IPS-20b (cell line): ENCODE results near the gene MYO7A.

ENCODE experiments used
- H3K27ac ChIP-seq: one replicate; pipeline ENCODE4 v1.5.1; 2013; ENCODE audit warnings: low read length
- H3K27me3 ChIP-seq: 2 replicates; pipeline ENCODE4 v1.6.1; 2013; ENCODE audit warnings: mild to moderate bottlenecking, low read length, inconsistent platforms; ENCODE audit not compliant: insufficient read depth
- H3K36me3 ChIP-seq: 2 replicates; pipeline ENCODE4 v1.6.1; 2013; ENCODE audit warnings: low read depth, mild to moderate bottlenecking, inconsistent platforms, low read length, moderate library complexity; ENCODE audit not compliant: insufficient read depth
- H3K4me1 ChIP-seq: 2 replicates; pipeline ENCODE4 v1.6.1; 2013; ENCODE audit warnings: mild to moderate bottlenecking, control low read depth, inconsistent platforms, low read length, moderate library complexity; ENCODE audit not compliant: insufficient read depth
- H3K4me3 ChIP-seq: 2 replicates; pipeline ENCODE4 v1.5.1; 2013; ENCODE audit warnings: mild to moderate bottlenecking, low read length, inconsistent platforms
- H3K9ac ChIP-seq: 2 replicates; pipeline ENCODE4 v1.6.1; 2013; ENCODE audit warnings: low read depth, mild to moderate bottlenecking, inconsistent platforms, low read length, moderate library complexity
- H3K9me3 ChIP-seq: 2 replicates; pipeline ENCODE4 v1.6.1; 2013; ENCODE audit warnings: mild to moderate bottlenecking, low read depth, low read length, inconsistent platforms; ENCODE audit not compliant: insufficient read depth

Gene MYO7A

DNA sequence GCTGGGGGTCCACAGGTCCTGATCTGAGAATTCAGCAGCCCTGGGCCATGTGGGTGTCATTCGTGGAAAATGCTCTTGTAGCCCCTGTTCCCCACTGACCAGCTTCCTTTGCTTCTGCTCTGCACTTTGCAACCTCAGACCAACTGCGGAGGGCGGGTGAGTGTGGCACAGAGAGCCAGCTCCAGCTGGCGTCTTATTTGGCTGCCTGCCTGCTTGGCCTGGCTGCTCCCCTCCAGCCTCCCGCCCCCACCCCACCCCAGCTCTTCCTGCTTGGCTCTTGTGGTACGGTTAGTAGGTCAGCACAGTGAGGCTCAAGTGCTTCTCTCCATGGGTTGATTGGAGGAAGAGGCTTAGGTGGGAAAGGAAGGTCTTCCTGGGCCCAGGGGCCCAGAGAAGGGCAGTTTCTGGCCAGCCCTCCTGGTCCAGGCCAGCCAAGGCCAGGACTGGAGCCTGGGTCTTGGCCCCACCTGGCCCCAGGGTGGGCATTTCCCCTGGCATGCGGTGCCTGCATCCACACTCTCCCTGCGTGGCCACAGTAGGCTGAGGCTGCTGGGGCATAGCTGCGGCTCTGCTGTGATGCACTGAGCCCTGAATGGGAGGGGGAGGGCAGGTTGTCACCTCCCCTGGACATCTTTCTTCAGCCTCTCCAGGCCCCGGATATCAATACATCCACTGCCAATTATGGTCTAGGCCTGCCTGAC, 26.5 kb downstream of the MYO7A start:
- Histone ChIP-seq H3K27ac (no peak overlapping the region), H3K4me1 (no peaks in the 10 kb centered on the region), H3K27me3 (no peaks in the 10 kb centered on the region; the same call in 1 of the 2 replicates), H3K36me3 (no peaks in the 10 kb centered on the region), H3K9ac (no peak overlapping the region), H3K4me3 (no peak overlapping the region), H3K9me3 (no peaks in the 10 kb centered on the region)

DNA sequence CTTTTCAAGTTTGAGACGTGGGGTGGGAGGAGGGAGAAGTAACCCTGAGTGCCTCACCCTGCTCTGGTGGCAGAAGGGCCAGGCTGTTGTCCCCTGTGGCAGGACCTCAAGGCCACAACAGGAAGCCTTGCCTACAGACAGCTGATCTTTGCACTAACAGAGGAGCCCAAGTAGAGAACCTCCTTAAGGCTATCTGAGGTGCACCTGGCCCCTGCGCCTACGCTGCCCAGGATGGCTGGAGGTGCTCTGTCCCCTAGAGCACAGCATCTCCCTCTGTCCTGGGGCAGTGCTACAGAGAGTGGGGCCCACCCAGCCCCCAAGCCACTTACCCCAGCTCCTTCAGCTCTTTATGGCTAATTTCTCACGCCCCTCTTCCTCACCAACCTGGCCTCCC, 27.0 kb downstream of the MYO7A start:
- no peaks in the 10 kb centered on the region for H3K27me3 ChIP-seq
- H3K9me3 ChIP-seq, result no peaks in the 10 kb centered on the region
- H3K4me3 ChIP-seq, result no peak overlapping the region
- no peaks in the 10 kb centered on the region for H3K4me1 ChIP-seq
- no peak overlapping the region for H3K27ac ChIP-seq
- H3K36me3 ChIP-seq, result no peaks in the 10 kb centered on the region
- no peak overlapping the region for H3K9ac ChIP-seq

DNA sequence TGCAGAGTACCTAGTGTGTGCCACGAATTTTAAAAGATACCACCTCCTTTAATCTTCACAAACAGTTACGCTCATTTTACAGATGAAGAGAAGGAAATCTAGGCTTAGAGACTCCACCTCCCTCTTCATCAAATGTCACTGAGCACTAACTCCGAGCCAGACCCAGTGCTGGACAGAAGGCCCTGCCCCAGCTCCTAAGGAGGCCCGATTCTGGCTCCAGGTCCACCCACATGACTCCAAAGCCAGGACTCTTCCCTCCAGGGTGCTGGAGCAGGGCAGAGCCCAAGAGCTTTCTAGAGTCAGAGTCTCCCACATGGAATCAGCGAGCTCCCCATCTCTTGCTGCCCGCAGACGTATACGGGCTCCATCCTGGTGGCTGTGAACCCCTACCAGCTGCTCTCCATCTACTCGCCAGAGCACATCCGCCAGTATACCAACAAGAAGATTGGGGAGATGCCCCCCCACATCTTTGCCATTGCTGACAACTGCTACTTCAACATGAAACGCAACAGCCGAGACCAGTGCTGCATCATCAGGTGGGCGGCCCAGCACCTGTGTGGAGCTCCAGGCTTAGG, 27.6 kb downstream of the MYO7A start:
- Histone ChIP-seq H3K4me3 (no peak overlapping the region), H3K9me3 (no peaks in the 10 kb centered on the region), H3K36me3 (no peaks in the 10 kb centered on the region), H3K27ac (no peak overlapping the region), H3K27me3 (no peaks in the 10 kb centered on the region), H3K9ac (no peak overlapping the region), H3K4me1 (no peaks in the 10 kb centered on the region)

- H3K4me3 ChIP-seq, result no peak overlapping the region
- H3K27ac ChIP-seq, result no peak overlapping the region
- no peak overlapping the region for H3K9ac ChIP-seq
- H3K36me3 ChIP-seq, result no peaks in the 10 kb centered on the region
- no peaks in the 10 kb centered on the region for H3K4me1 ChIP-seq
- H3K9me3 ChIP-seq, result no peaks in the 10 kb centered on the region
- H3K27me3 ChIP-seq, result no peaks in the 10 kb centered on the region; the same call in 1 of the 2 replicates
These were observed 28.6 kb downstream of the MYO7A start for GRCh38 chr11:77156396-77157195.

DNA sequence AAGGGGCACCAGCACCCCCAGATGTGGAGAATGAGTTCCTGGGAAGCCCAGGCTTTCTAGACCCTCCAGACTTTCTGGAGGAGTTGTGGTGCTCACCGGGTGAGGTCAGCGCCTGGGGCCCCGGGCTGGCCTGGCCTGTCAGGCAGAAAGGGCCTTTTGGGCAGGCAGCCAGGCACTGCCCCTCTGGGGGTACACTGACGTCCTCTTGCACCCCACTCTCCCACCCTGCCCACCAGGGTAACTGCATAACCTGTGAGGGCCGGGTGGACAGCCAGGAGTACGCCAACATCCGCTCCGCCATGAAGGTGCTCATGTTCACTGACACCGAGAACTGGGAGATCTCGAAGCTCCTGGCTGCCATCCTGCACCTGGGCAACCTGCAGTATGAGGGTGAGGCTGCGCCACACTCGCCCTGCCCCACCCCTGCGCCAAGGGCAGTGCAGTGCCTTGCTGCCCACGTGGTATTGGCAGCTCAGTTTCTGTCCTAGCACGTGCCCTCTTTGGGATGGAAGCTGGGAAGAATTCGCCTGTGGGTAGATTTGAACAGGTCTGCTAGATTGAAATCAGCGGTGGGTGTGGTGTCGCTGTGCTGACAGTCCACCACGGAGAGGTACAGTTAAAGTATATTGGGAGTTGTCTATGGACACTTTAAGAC, 30.1 kb downstream of the MYO7A start:
- Histone ChIP-seq H3K36me3 (no peaks in the 10 kb centered on the region), H3K27me3 (no peaks in the 10 kb centered on the region; the same call in 1 of the 2 replicates), H3K4me3 (no peak overlapping the region), H3K4me1 (no peaks in the 10 kb centered on the region), H3K27ac (no peak overlapping the region), H3K9me3 (no peaks in the 10 kb centered on the region), H3K9ac (no peak overlapping the region)

DNA sequence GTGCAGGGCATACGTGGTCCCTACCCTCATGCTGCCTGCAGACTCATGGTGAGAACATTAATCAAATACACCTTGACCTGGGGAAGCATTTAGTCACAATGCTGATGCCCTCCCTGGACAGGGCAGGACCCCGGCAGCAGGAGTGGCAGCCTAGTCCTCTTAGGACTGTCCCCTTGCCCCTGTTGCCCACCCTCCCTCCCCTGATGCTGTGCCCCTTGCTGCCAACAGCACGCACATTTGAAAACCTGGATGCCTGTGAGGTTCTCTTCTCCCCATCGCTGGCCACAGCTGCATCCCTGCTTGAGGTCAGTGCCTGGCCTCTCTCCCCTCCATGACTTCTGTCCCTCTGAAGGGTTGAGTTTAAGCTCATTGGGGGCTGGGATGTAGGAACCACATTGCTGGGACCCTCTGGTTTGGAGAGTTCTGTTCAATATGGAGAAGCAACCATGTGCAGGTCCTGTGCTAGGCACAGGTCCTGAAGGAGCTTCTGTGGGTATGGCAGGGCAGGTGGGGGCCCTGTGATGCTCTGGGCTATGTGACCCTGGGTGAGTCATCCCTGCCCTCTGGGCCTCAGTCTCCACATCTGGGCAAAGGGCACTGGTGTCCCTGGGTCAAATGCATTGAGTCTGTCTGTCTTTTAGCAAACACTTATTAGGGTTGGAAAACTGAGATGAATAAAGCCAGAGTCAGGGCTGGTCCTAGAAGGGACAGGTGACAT, 31.3 kb downstream of the MYO7A start:
- H3K36me3 ChIP-seq, result no peaks in the 10 kb centered on the region
- H3K27me3 ChIP-seq, result no peaks in the 10 kb centered on the region; the same call in 1 of the 2 replicates
- H3K9ac ChIP-seq, result no peak overlapping the region
- H3K4me1 ChIP-seq, result no peaks in the 10 kb centered on the region
- no peaks in the 10 kb centered on the region for H3K9me3 ChIP-seq
- no peak overlapping the region for H3K27ac ChIP-seq
- H3K4me3 ChIP-seq, result no peak overlapping the region

DNA sequence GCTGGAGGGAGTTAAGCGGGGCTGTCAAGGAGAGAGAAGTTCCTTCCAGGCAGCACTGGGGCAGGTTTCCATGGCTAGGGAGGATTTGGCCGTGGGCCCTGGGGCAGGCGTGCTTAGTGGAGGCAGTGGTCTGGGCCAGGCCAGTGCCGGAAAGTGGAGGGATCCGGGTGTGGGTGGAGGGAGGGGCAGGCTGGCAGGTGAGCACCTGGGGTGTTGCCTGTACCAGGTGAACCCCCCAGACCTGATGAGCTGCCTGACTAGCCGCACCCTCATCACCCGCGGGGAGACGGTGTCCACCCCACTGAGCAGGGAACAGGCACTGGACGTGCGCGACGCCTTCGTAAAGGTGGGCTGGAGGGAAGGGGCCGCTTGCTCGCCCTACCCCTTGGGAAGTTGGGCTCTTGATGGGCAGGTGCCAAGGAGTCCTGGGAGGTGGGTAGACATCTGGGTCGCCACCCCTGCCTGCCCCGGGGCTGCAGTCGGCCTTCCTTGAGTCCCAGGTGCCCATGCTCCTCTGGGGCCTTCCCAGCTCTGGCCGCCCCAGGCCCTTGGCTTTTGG, 32.0 kb downstream of the MYO7A start:
- H3K9me3 ChIP-seq, result no peaks in the 10 kb centered on the region
- H3K36me3 ChIP-seq, result no peaks in the 10 kb centered on the region
- H3K9ac ChIP-seq, result no peak overlapping the region
- no peaks in the 10 kb centered on the region; the same call in 1 of the 2 replicates for H3K27me3 ChIP-seq
- no peak overlapping the region for H3K4me3 ChIP-seq
- H3K4me1 ChIP-seq, result no peaks in the 10 kb centered on the region
- no peak overlapping the region for H3K27ac ChIP-seq

DNA sequence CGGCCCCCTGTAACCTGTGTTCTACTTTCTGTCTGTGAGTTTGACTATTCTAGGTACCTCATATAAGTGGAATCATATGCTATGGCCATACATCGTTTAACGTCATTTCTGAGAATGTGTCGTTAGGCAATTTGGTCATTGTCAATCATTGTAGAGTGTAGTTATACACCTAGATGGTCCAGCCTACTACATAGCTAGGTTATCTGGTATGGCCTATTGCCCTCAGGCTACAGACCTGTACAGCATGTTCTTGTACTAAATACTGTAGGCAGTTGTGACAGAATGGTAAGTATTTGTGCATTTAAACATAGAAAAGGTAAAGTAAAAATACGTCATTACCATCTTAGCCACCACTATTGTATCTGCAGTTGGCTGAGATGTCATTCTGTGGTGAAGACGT, 35.2 kb downstream of the MYO7A start:
- Histone ChIP-seq H3K4me3 (no peak overlapping the region), H3K9ac (no peak overlapping the region), H3K27ac (no peak overlapping the region), H3K36me3 (no peaks in the 10 kb centered on the region), H3K4me1 (no peaks in the 10 kb centered on the region), H3K9me3 (no peaks in the 10 kb centered on the region), H3K27me3 (no peaks in the 10 kb centered on the region; the same call in 1 of the 2 replicates)

GRCh38 chr11:77165066-77165465, 37.0 kb downstream of the MYO7A start:
- Histone ChIP-seq H3K36me3 (no peaks in the 10 kb centered on the region), H3K9ac (no peak overlapping the region), H3K27me3 (no peaks in the 10 kb centered on the region; the same call in 1 of the 2 replicates), H3K9me3 (no peaks in the 10 kb centered on the region), H3K4me3 (no peak overlapping the region), H3K4me1 (no peaks in the 10 kb centered on the region), H3K27ac (no peak overlapping the region)

DNA sequence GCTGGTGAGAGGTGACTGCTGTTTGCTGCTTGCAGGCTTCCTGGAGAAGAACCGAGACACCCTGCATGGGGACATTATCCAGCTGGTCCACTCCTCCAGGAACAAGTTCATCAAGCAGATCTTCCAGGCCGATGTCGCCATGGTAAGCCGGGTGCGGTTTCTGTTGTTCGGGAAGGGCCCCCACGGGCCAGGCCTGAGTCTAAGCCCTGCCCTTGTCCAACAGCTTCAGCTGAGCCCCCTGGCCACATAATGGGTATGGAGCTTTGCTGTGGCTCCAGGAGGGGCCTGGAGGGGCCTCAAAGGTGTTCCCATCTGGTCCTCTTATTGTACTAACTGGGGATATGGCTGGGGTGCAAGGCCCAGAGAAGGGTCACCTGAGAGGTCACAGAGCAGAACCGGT, 38.0 kb downstream of the MYO7A start:
- no peak overlapping the region for H3K4me3 ChIP-seq
- H3K27ac ChIP-seq, result no peak overlapping the region
- H3K4me1 ChIP-seq, result peaks cover 9% of the 10 kb centered on the region

GRCh38 chr11:77167111-77167626, 39.1 kb downstream of the MYO7A start:
- H3K4me1 ChIP-seq, result peaks cover 19% of the 10 kb centered on the region
- H3K27me3 ChIP-seq, result no peaks in the 10 kb centered on the region
- H3K4me3 ChIP-seq, result no peak overlapping the region
- H3K9ac ChIP-seq, result no peak overlapping the region
- no peaks in the 10 kb centered on the region for H3K36me3 ChIP-seq
- H3K9me3 ChIP-seq, result no peaks in the 10 kb centered on the region
- H3K27ac ChIP-seq, result no peak overlapping the region

More for the DNA sequence above, 38.0 kb downstream of the MYO7A start:
- H3K36me3 ChIP-seq, result no peaks in the 10 kb centered on the region
- no peaks in the 10 kb centered on the region for H3K9me3 ChIP-seq
- no peak overlapping the region for H3K9ac ChIP-seq
- H3K27me3 ChIP-seq, result no peaks in the 10 kb centered on the region; the same call in 1 of the 2 replicates
